Measurements from ENCODE around the gene RBPMS2.

RBPMS2 gene

DNA sequence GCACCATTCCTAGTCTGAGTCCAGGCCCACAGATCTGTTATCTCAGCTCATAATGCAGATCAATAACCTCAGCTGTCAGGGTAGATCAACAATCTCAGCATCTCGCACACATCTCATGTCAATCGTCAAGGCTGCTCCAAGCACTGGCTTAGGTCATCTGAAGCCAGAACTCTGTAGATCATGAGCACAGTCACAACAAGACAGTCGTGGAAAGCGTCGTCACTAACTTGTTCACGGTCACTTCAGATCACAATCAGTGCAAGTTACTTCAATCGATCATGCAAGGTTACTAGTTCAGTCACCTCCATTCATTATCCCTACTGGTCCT lies 71.8 kb downstream of the RBPMS2 start:
- Histone ChIP-seq H3K4me3 (ENCODE audit: low read depth, low read length) (peak overlapping the region; percentile 19), H3K36me3 (ENCODE audit: control insufficient read depth in 2 of 2, insufficient read depth in 1 of 2, low read length in 2 of 2) (peaks cover 0 to 7% of the 10 kb centered on the region in 2 experiments; a peak in 1 of 3 replicates), H3K9me3 (ENCODE audit: control insufficient read depth, insufficient read depth, low read depth, low read length) (no peaks in the 10 kb centered on the region), H3K27ac (ENCODE audit: extremely low read depth, low read depth, low read length) (peak overlapping the region; percentile 17; the same call in 1 of the 2 replicates), H3K4me1 (ENCODE audit: control insufficient read depth, insufficient read depth, low read length) (peaks cover 21% of the 10 kb centered on the region)
- ChIA-PET POLR2A (no interaction called here), CTCF (no interaction called here)
- TF ChIP-seq ZBTB17 (tag by site-specific recombination; IDR thresholded peaks at IDR 0.05) = peak; percentile 54
- TF ChIP-seq ZNF350 (tag by site-specific recombination; IDR thresholded peaks at IDR 0.05) = no peak
- no peak for TF ChIP-seq ZNF169 (tag by site-specific recombination; IDR thresholded peaks at IDR 0.05)
- TF ChIP-seq, protein P1, sequence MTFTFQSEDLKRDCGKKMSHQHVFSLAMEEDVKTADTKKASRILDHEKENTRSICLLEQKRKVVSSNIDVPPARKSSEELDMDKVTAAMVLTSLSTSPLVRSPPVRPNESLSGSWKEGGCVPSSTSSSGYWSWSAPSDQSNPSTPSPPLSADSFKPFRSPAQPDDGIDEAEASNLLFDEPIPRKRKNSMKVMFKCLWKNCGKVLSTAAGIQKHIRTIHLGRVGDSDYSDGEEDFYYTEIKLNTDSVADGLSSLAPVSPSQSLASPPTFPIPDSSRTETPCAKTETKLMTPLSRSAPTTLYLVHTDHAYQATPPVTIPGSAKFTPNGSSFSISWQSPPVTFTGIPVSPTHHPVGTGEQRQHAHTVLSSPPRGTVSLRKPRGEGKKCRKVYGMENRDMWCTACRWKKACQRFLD (tag by site-specific recombination; IDR thresholded peaks at IDR 0.05) = no peak
- TF ChIP-seq ZNF394 (tag by site-specific recombination; IDR thresholded peaks at IDR 0.05; ENCODE audit: borderline replicate concordance) = no peak
- TF ChIP-seq ZNF514 (tag by site-specific recombination; IDR thresholded peaks at IDR 0.05) = no peak
- TF ChIP-seq OSR2 (tag by site-specific recombination; IDR thresholded peaks at IDR 0.05) = no peak
- no peak for TF ChIP-seq ZXDB (tag by site-specific recombination; IDR thresholded peaks at IDR 0.05)

DNA sequence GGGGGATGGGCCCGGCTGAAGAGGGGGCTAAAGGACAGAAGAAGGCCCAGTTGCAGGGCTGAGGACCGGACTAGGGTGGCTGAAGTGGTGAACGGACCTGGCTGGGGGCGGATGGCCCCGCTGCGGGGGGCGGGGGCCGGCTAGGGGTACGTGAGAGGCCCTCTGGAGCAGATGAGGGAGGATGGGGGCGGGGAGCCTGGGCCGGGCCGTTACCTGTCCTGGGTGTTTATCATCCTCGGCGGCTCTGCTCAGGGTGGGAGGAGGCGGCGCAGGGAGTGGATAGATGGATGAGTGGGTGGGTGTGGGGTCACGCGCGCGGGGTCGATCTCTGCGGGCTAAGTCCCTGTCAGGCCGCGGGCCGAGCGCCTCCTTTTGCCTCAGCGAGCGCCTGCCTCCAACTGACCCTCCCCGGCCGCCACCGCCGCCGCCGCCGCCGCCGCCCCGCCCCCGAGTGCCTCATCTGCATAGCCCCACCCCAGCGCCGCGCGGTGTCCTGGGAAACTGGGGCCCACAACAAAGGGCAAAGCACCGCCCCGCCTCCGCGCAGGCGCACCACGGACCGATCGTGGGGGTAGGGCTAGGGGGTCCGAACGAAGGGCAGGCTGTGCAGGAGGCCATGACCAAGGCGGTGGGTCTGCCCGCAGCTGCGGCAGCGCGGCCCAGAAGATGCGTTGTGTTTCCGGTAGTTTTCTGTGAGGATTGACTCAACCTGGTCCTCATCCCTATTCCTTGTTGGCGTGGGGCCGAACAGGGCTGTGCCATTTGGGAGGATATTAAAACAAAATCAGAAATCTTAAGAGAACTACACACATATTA lies 72.4 kb downstream of the RBPMS2 start:
- Histone ChIP-seq H3K4me3 (ENCODE audit: low read depth, low read length) (peak overlapping the region; percentile 89), H3K27ac (ENCODE audit: extremely low read depth, low read depth, low read length) (peak overlapping the region; percentile 74), H3K9me3 (ENCODE audit: control insufficient read depth, insufficient read depth, low read depth, low read length) (no peaks in the 10 kb centered on the region), H3K36me3 (ENCODE audit: control insufficient read depth in 2 of 2, insufficient read depth in 1 of 2, low read length in 2 of 2) (peaks cover 0 to 7% of the 10 kb centered on the region in 2 experiments; a peak in 1 of 3 replicates), H3K4me1 (ENCODE audit: control insufficient read depth, insufficient read depth, low read length) (peaks cover 21% of the 10 kb centered on the region)
- ChIA-PET CTCF (no interaction called here), POLR2A (no interaction called here)
- TF ChIP-seq, protein P2, sequence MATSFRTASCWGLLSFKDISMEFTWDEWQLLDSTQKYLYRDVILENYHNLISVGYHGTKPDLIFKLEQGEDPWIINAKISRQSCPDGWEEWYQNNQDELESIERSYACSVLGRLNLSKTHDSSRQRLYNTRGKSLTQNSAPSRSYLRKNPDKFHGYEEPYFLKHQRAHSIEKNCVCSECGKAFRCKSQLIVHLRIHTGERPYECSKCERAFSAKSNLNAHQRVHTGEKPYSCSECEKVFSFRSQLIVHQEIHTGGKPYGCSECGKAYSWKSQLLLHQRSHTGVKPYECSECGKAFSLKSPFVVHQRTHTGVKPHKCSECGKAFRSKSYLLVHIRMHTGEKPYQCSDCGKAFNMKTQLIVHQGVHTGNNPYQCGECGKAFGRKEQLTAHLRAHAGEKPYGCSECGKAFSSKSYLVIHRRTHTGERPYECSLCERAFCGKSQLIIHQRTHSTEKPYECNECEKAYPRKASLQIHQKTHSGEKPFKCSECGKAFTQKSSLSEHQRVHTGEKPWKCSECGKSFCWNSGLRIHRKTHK (tag by site-specific recombination; IDR thresholded peaks at IDR 0.05) = no peak
- TF ChIP-seq, protein P3, sequence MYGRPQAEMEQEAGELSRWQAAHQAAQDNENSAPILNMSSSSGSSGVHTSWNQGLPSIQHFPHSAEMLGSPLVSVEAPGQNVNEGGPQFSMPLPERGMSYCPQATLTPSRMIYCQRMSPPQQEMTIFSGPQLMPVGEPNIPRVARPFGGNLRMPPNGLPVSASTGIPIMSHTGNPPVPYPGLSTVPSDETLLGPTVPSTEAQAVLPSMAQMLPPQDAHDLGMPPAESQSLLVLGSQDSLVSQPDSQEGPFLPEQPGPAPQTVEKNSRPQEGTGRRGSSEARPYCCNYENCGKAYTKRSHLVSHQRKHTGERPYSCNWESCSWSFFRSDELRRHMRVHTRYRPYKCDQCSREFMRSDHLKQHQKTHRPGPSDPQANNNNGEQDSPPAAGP (tag by site-specific recombination; IDR thresholded peaks at IDR 0.05) = no peak
- TF ChIP-seq ZFHX2 (tag by site-specific recombination; conservative IDR thresholded peaks at IDR 0.05) = peak; percentile 86
- TF ChIP-seq KLF16 (tag by site-specific recombination; IDR thresholded peaks at IDR 0.05) = peak; percentile 40; the same call in 1 of the 2 replicates
- TF ChIP-seq KLF9 (tag by site-specific recombination; IDR thresholded peaks at IDR 0.05; ENCODE audit: low read depth) = peak; percentile 63
- TF ChIP-seq, protein P4, sequence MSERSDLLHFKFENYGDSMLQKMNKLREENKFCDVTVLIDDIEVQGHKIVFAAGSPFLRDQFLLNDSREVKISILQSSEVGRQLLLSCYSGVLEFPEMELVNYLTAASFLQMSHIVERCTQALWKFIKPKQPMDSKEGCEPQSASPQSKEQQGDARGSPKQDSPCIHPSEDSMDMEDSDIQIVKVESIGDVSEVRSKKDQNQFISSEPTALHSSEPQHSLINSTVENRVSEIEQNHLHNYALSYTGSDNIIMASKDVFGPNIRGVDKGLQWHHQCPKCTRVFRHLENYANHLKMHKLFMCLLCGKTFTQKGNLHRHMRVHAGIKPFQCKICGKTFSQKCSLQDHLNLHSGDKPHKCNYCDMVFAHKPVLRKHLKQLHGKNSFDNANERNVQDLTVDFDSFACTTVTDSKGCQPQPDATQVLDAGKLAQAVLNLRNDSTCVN (tag by site-specific recombination; optimal IDR thresholded peaks at IDR 0.05) = peak; percentile 51
- TF ChIP-seq SP3 (tag by site-specific recombination; IDR thresholded peaks at IDR 0.05) = peak; percentile 74
- TF ChIP-seq, protein P5, sequence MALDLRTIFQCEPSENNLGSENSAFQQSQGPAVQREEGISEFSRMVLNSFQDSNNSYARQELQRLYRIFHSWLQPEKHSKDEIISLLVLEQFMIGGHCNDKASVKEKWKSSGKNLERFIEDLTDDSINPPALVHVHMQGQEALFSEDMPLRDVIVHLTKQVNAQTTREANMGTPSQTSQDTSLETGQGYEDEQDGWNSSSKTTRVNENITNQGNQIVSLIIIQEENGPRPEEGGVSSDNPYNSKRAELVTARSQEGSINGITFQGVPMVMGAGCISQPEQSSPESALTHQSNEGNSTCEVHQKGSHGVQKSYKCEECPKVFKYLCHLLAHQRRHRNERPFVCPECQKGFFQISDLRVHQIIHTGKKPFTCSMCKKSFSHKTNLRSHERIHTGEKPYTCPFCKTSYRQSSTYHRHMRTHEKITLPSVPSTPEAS (tag by site-specific recombination; IDR thresholded peaks at IDR 0.05) = no peak
- no peak for TF ChIP-seq ZNF560 (tag by site-specific recombination; IDR thresholded peaks at IDR 0.05; ENCODE audit: borderline replicate concordance)
- peak; percentile 98 for TF ChIP-seq GLIS2 (tag by site-specific recombination; IDR thresholded peaks at IDR 0.05)
- peak; percentile 76; the same call in 1 of the 2 replicates for TF ChIP-seq ZNF76 (tag by site-specific recombination; IDR thresholded peaks at IDR 0.05; ENCODE audit: borderline replicate concordance, low read depth)
- peak; percentile 96 for TF ChIP-seq ZFP69B (tag by site-specific recombination; IDR thresholded peaks at IDR 0.05)
- TF ChIP-seq ZNF610 (tag by site-specific recombination; IDR thresholded peaks at IDR 0.05; ENCODE audit: borderline replicate concordance) = 0 out of 2 replicates have a peak, but pooled peaks have one; percentile 29
- peak; percentile 77 for TF ChIP-seq EGR2 (tag by site-specific recombination; IDR thresholded peaks at IDR 0.05; ENCODE audit: low read depth)
- no peak for TF ChIP-seq ZNF433 (tag by site-specific recombination; IDR thresholded peaks at IDR 0.05; ENCODE audit: low read depth)
- TF ChIP-seq, protein P6, sequence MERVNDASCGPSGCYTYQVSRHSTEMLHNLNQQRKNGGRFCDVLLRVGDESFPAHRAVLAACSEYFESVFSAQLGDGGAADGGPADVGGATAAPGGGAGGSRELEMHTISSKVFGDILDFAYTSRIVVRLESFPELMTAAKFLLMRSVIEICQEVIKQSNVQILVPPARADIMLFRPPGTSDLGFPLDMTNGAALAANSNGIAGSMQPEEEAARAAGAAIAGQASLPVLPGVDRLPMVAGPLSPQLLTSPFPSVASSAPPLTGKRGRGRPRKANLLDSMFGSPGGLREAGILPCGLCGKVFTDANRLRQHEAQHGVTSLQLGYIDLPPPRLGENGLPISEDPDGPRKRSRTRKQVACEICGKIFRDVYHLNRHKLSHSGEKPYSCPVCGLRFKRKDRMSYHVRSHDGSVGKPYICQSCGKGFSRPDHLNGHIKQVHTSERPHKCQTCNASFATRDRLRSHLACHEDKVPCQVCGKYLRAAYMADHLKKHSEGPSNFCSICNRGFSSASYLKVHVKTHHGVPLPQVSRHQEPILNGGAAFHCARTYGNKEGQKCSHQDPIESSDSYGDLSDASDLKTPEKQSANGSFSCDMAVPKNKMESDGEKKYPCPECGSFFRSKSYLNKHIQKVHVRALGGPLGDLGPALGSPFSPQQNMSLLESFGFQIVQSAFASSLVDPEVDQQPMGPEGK (tag by site-specific recombination; IDR thresholded peaks at IDR 0.05) = peak; percentile 60; the same call in 1 of the 2 replicates
- TF ChIP-seq ZNF621 (tag by site-specific recombination; IDR thresholded peaks at IDR 0.05) = no peak
